ENCODE measurements around the gene STAG3.
A peak's percentile ranks its signal among the peaks of the same experiment; 100 is the strongest.

The STAG3 gene

GRCh38 chr7:100154651-100155491, 22.8 kb upstream of the STAG3 start:
- DNase-seq, result no peak

DNA sequence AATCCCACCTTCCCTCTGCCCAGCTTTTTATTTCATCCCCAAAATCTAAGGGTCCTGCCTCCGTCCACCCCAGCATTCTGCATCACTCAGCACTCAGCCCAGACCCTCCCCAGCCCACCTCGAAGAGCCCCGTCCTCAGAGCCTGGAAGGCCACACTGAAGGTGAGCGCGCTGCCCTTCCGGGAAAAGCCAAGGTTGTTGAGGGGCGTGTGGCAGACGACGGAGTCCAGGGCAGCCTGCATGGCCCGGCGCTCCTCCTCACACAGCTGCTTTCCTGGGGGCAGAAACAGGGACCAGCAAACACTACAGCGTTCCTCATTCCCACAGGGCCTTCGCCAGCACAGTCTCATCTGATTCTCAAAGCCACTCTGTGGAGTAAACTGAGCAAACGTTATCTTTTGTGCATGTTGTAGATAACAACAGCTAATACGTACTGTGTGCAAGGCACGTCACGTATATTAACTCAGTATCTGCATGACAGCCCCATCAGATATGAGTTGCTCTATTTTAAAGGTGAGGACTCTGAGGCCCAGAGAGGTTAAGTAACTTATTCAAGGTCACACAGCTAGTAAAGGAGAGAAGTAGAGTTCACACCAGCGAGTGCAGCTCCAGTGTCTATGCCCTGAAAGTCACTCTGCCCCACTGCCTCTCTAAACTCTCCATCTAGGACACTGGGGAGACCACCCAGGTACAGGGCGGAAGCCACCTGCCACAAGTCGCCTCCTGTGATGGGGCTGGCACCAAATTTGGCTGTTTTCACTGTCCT, 22.0 kb upstream of the STAG3 start:
- DNase-seq, result no peak

DNA sequence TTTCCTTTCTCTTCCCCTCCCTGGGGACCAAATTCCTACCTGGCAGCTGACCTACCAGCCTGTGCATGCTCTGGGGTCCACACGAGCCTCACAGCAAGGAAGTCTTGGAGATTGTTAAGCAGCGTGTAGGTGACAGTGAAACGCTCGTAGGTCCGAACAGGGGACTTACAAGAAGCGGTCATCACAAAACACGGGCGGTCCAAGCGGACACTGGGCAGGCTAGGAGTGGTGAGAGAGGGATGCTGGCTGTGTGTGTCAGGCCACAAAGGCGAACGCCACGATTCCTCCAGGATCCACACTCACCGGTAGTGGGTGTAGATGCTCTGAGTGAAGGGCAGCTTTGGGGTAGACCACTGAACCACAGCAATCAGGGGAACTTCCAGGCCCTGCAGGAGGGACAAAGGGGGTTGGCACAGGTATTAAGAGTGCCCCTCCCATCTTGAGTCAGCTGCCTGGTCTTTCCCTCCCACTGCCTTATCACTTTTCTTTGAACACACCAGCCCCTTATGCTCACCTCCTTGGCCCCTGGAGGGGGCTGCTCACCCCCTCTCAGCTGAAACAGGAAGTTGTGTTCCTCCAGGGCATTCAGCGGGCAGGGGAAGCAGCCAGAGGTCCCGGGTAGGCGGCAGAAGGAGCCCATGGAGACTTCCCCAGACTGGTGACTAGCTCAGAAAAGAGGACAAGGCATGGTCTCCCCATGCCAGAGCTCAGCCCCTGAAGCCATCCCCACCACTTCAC, 21.2 kb upstream of the STAG3 start:
- DNase-seq, result no peak

DNA sequence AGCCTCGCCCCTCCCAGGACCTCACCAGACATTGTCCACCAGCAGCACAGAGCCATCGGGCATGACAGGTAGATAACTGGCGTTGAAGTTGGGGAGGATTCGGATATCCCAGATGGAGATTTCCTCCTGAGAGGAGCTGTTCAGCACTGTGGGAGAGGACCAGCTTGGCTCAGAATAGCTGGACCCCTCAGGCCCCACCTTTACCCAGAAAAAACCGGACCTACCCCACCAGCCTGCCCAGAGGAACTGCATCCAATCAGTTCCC, 20.7 kb upstream of the STAG3 start:
- no peak for DNase-seq

- DNase-seq, result no peak
Measured at GRCh38 chr7:100157334-100158228, 20.1 kb upstream of the STAG3 start.

- peak; percentile 95 for DNase-seq
Measured at GRCh38 chr7:100158229-100159098, 19.3 kb upstream of the STAG3 start, which contains the start of gene TRAPPC14. Gene TRAPPC14 (minus strand): TSS chr7:100158723. CDS start chr7:100158499, 224 bp downstream.

GRCh38 chr7:100159099-100159623, 18.6 kb upstream of the STAG3 start:
- no peak for DNase-seq

GRCh38 chr7:100160067-100160466, 17.7 kb upstream of the STAG3 start:
- no peak for DNase-seq

GRCh38 chr7:100163006-100163531, 14.6 kb upstream of the STAG3 start:
- no peak for DNase-seq

DNA sequence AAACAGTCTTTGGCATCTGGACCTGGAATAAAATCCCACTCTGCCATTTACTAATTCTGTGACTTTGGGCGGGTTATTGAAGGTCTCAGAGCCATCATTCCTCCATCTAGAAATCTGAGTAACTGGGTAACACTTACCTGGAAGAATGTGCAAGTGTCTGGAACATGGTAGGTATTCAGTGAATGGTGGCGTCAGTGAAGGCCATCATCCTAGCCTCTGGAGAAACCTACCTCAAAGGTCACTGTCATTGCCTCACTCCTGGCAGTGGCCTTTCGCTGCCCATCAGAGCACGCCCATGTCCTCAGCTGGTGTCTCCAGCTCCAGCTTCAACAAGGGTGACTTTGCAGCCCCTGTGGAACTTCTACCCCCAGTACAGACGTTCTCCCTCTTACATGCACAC, 13.8 kb upstream of the STAG3 start:
- no peak for DNase-seq

GRCh38 chr7:100166317-100166940, 11.3 kb upstream of the STAG3 start:
- no peak for DNase-seq

- no peak for DNase-seq
Measured at GRCh38 chr7:100166970-100167911, 10.5 kb upstream of the STAG3 start.

DNA sequence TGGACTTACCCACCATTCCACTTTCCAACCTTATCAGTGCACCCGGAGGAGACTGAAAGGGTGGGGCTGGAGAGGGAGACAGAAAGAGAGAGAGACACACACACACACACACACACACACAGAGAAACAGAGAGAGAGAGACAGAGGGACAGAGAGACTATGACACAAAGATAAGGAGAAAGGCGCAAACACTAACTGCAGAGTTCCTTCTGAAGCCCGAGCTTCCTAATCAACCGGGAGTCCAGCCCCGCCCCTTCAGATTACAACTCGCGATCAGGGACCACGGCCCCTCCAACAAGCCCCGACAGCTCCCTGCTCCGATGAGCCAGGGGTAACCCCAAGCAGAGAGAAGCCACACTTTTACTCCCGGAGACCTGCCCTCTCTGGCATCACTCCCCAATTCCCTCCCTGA, 9.8 kb upstream of the STAG3 start:
- no peak for DNase-seq

- DNase-seq, result no peak
Measured at GRCh38 chr7:100169147-100169850, 8.4 kb upstream of the STAG3 start.

- DNase-seq, result no peak
Measured at GRCh38 chr7:100170101-100170897, 7.4 kb upstream of the STAG3 start.

DNA sequence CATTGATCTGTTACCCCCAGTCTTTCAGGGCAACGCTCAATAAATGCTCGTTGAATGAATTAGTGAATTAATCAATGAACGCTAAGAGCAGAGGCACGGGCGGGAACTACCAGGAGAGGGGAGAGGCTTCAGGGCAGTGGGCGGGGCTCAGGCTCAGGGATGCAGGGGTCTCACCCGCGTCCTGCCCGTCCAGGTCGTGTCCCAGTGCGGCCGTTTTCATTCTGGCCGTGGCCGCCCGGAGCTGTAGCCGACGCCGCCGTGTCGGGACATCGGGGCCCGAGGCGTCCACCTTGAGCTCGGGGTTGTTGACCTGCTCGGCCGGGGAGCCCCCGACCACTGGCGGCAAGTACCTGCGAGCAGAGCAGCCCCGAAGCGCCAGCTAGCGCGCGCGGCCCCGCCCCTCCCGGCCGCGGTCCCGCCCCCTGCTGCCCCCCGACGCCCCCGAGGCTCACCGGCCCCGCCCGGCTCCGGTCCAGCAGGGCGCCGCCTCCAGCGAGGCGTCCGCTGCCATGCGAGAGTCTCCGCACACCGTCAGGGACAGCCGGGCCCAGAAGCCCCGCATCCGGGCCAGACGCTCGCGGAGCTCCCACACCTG, 6.5 kb upstream of the STAG3 start:
- DNase-seq, result no peak

DNA sequence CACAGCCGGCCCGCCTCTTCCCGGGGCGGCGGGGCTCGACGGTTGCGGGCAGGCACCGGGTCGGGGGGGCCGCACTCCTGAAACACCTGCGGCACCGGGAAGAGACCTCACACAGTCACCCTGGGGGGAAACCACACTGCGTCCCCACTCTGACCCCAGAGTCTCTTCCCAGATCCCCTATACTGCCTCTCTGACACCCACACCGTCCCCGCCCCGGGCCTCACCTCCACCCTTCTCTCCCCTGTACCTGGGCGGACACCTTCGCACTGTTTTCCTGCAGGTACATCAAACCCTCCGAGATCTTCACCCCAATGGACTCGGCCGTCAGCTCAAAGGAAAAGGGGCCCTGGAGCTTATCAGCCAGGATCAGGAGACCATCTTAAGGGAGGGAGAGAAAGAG, 5.9 kb upstream of the STAG3 start:
- DNase-seq, result no peak
